GM10266 (cell line): ENCODE data around the gene TPM3.

Experiments
- DNase-seq: peaks from one replicate; pipeline ENCODE4 v3.0.0; 2012; ENCODE audit errors: extremely low spot score
- TF ChIP-seq, protein P1 (sequence below): IDR thresholded peaks from 2 replicates; pipeline ENCODE4 v1.5.1; 2012; ENCODE audit warnings: mild to moderate bottlenecking, low read depth; ENCODE audit not compliant: control insufficient read depth, insufficient read depth; ENCODE audit errors: missing control alignments

The TPM3 gene

DNA sequence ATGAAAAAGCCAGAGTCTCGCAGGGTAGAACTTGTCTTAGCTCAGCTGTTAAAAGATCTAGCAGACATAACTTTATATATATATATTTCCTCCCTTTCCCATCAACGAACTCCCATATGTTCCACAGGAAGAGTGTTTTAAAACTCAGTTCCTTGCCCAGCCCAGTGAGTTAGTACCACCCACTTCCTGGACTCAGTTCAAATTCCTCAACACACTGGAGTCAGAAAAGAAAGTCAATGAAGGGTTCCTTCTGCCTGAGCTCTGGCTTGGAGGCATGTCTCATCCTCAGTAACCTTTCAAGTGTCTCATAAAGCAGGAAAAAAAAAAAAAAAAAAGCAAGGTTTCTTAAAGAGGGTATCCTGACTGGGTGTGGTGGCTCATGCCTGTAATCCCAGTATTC lies 15.6 kb downstream of the TPM3 start:
- no peak for DNase-seq
- TF ChIP-seq, protein P1, sequence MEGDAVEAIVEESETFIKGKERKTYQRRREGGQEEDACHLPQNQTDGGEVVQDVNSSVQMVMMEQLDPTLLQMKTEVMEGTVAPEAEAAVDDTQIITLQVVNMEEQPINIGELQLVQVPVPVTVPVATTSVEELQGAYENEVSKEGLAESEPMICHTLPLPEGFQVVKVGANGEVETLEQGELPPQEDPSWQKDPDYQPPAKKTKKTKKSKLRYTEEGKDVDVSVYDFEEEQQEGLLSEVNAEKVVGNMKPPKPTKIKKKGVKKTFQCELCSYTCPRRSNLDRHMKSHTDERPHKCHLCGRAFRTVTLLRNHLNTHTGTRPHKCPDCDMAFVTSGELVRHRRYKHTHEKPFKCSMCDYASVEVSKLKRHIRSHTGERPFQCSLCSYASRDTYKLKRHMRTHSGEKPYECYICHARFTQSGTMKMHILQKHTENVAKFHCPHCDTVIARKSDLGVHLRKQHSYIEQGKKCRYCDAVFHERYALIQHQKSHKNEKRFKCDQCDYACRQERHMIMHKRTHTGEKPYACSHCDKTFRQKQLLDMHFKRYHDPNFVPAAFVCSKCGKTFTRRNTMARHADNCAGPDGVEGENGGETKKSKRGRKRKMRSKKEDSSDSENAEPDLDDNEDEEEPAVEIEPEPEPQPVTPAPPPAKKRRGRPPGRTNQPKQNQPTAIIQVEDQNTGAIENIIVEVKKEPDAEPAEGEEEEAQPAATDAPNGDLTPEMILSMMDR: no peak

- TF ChIP-seq, protein P1: no peak
- DNase-seq: no peak
These were observed 17.2 kb downstream of the TPM3 start for GRCh38 chr1:154174654-154175053.

DNA sequence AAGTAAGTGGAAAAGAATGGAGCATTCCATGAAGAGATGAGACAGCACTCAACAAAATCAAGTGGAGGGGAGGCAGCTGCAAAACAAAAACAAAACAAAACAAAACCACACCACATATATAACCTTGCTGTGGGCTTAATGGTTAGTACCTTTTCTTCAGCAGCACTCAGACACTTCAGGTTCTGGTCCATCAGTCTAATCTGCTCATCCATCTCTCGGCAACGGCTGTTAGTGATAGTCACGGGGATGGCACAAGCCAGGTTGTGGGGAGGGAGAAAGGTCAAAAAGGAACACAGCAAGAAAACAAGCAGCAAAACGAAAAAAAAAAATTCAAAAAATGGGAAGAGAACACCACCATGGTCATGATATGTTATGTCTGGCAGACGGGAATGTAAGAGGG lies 20.0 kb downstream of the TPM3 start:
- TF ChIP-seq, protein P1: no peak

DNA sequence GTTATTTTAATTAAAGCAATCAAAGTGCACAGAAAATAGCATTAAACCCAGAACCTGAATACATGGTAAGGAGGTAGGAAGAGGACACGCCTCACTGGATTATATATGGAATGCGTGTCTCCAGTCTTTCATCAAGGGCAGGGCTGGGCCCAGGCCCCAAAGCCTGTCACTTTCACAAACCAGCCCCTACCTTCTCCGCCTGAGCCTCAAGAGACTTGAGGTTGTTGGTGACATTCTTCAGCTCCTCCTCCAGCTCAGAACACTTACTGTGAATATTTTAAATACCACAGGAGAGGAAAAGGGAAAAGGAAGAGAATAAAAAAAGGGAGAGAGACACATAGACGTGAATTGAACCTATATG lies 20.7 kb downstream of the TPM3 start:
- TF ChIP-seq, protein P1: no peak
- DNase-seq: no peak

More for the DNA sequence above, 20.0 kb downstream of the TPM3 start:
- DNase-seq: no peak

- DNase-seq: no peak
- TF ChIP-seq, protein P1: no peak
These were observed 21.2 kb downstream of the TPM3 start for GRCh38 chr1:154170547-154171222.

DNA sequence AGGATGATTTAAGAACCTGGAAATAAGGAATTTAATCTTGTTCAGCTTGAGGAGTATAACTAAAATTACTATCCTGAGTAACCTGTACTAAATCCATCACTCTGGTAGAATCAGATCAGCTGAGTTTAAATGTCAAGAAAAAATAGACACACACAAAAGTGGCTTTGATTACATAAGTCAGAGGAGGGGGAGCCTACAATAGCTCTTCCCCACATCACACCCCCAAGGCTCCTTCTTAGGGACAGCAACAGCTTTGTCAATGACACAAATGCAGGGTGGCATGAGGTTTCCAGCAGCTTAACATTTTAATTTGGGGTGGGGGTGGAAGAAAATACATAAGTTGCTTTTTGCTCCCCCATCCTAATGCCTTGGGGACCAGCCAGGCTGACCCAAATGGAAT lies 24.4 kb downstream of the TPM3 start:
- TF ChIP-seq, protein P1: no peak

DNA sequence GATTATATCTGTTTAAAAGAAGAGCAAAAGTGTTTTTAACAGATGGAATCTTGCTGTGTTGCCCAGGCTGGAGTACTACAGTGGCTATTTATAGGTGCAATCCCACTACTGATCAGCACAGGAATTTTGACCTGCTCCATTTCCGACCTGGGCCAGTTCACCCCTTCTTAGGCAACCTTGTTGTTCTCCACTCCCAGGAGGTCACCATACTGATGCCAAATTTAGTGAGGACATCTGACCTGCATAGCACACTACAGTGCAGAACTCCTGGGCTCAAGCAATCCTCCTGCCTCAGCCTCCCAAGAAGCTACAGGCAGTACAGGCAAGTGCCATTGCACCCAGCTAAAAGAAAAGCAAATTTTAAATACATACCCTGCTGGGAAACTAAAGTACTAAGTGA lies 25.7 kb downstream of the TPM3 start:
- TF ChIP-seq, protein P1: no peak
- no peak for DNase-seq

More for the DNA sequence above, 24.4 kb downstream of the TPM3 start:
- no peak for DNase-seq
